Colonic mucosa (tissue), 4 donors: ENCODE results near the gene MYO9A. TPM values are rescaled to one million over a fixed set of nuclear protein-coding genes. Genes with fewer than 3 reads are reported as not detected.

Source experiments
- DNase-seq: peaks from one replicate; pipeline ENCODE4 v3.0.0-alpha.2; 2020
- H3K27ac ChIP-seq: fragments of 200-600 bp; one replicate; pipeline ENCODE4 v1.8.0; 2021
- H3K27me3 ChIP-seq: fragments of 200-600 bp; one replicate; pipeline ENCODE4 v1.8.0; 2021
- H3K36me3 ChIP-seq: fragments of 200-600 bp; one replicate; pipeline ENCODE4 v1.8.0; 2021
- H3K4me1 ChIP-seq: fragments of 200-600 bp; one replicate; pipeline ENCODE4 v1.8.0; 2021; ENCODE audit warnings: mild to moderate bottlenecking
- H3K4me3 ChIP-seq: fragments of 200-600 bp; one replicate; pipeline ENCODE4 v1.8.0; 2021
- H3K9ac ChIP-seq, 2 donors: one replicate each; pipeline ENCODE4 v1.7.0; 2013; ENCODE audit warnings: control low read depth in 2 of 2, low read depth in 2 of 2, low read length in 2 of 2
- H3K9me3 ChIP-seq: fragments of 200-600 bp; one replicate; pipeline ENCODE4 v1.8.0; 2021
- CTCF ChIP-seq: fragments of 200-600 bp; IDR thresholded peaks from one replicate; pipeline ENCODE4 v1.8.0; 2022; ENCODE audit warnings: antibody characterized with exemption, mild to moderate bottlenecking
- intact Hi-C: fragments of 100-400 bp; cut with DNase I; formaldehyde crosslinking; loops from one replicate; pipeline ENCODE4 v1.14.1; 2022
- total RNA-seq, 2 donors: library from RNA; stranded (reverse); fragmentation: NEBNext Ultra II Directional in 1 of 2; extraction: Animal tissue kit (Norgen Biotek cat#: 25700) in 1 of 2; gene quantifications; one replicate each; pipeline ENCODE4 v1.2.1, GENCODE V29; 2021
- donor health status: healthy.
- donor health status: DM: no; HTN: no; CAD: no.
- donor health status: DM: no; HTN: no; CAD: no.

The MYO9A gene
- total RNA-seq, 2 donors from 2014 or later = 27.5 to 34.3 TPM

- TF ChIP-seq CTCF = no peak
- intact Hi-C loops = no loop called here
- Histone ChIP-seq H3K27ac (no peak overlapping the region), H3K9ac (no peak overlapping the region), H3K27me3 (no peaks in the 10 kb centered on the region), H3K36me3 (no peaks in the 10 kb centered on the region), H3K9me3 (no peaks in the 10 kb centered on the region), H3K4me3 (no peak overlapping the region), H3K4me1 (no peaks in the 10 kb centered on the region)
- no peak for DNase-seq
Observed at GRCh38 chr15:71932689-71933088, 185.3 kb downstream of the MYO9A start.

GRCh38 chr15:71931261-71931660 lies 186.7 kb downstream of the MYO9A start:
- TF ChIP-seq CTCF = no peak
- Histone ChIP-seq H3K27me3 (no peaks in the 10 kb centered on the region), H3K36me3 (no peaks in the 10 kb centered on the region), H3K4me3 (no peak overlapping the region), H3K27ac (no peak overlapping the region), H3K4me1 (no peaks in the 10 kb centered on the region), H3K9ac (no peak overlapping the region), H3K9me3 (no peaks in the 10 kb centered on the region)
- intact Hi-C loops = no loop called here
- DNase-seq = no peak

- Histone ChIP-seq H3K9me3 (no peaks in the 10 kb centered on the region), H3K4me3 (no peak overlapping the region), H3K36me3 (no peaks in the 10 kb centered on the region), H3K27ac (no peak overlapping the region), H3K4me1 (no peaks in the 10 kb centered on the region), H3K27me3 (no peaks in the 10 kb centered on the region), H3K9ac (no peak overlapping the region)
- no peak for TF ChIP-seq CTCF
- DNase-seq = no peak
- intact Hi-C loops = no loop called here
Observed at GRCh38 chr15:71925145-71925544, 192.8 kb downstream of the MYO9A start.

- Histone ChIP-seq H3K4me1 (no peaks in the 10 kb centered on the region), H3K27me3 (no peaks in the 10 kb centered on the region), H3K9me3 (no peaks in the 10 kb centered on the region), H3K27ac (no peak overlapping the region), H3K36me3 (no peaks in the 10 kb centered on the region), H3K4me3 (no peak overlapping the region), H3K9ac (no peak overlapping the region)
- DNase-seq = no peak
- intact Hi-C loops = no loop called here
- TF ChIP-seq CTCF = no peak
Observed at GRCh38 chr15:71921191-71921590, 196.8 kb downstream of the MYO9A start.

- no peaks in the 10 kb centered on the region for H3K9me3 ChIP-seq
- H3K27me3 ChIP-seq = no peaks in the 10 kb centered on the region
- no peak overlapping the region for H3K9ac ChIP-seq
- TF ChIP-seq CTCF = no peak
- no peak overlapping the region for H3K4me3 ChIP-seq
- no peak overlapping the region for H3K27ac ChIP-seq
- DNase-seq = no peak
- H3K36me3 ChIP-seq = no peaks in the 10 kb centered on the region
- intact Hi-C loops = no loop called here
- no peaks in the 10 kb centered on the region for H3K4me1 ChIP-seq
Observed at GRCh38 chr15:71920573-71920972, 197.4 kb downstream of the MYO9A start.

GRCh38 chr15:71916834-71917233 lies 201.1 kb downstream of the MYO9A start:
- no peak overlapping the region for H3K4me3 ChIP-seq
- no peak for TF ChIP-seq CTCF
- no peaks in the 10 kb centered on the region for H3K36me3 ChIP-seq
- no peaks in the 10 kb centered on the region for H3K27me3 ChIP-seq
- no peak overlapping the region for H3K27ac ChIP-seq
- H3K9ac ChIP-seq = no peak overlapping the region
- no peaks in the 10 kb centered on the region for H3K9me3 ChIP-seq
- no peak for DNase-seq
- no peaks in the 10 kb centered on the region for H3K4me1 ChIP-seq
- intact Hi-C loops = no loop called here
